ENCODE results near the gene STX10. TPM values are rescaled to one million over a fixed set of nuclear protein-coding genes. Genes with fewer than 3 reads are reported as not detected.
A peak's percentile ranks its signal among the peaks of the same experiment; 100 is the strongest.

STX10 gene
- total RNA-seq, 2 experiments from 2014 or later = 41.6 to 67.8 TPM

DNA sequence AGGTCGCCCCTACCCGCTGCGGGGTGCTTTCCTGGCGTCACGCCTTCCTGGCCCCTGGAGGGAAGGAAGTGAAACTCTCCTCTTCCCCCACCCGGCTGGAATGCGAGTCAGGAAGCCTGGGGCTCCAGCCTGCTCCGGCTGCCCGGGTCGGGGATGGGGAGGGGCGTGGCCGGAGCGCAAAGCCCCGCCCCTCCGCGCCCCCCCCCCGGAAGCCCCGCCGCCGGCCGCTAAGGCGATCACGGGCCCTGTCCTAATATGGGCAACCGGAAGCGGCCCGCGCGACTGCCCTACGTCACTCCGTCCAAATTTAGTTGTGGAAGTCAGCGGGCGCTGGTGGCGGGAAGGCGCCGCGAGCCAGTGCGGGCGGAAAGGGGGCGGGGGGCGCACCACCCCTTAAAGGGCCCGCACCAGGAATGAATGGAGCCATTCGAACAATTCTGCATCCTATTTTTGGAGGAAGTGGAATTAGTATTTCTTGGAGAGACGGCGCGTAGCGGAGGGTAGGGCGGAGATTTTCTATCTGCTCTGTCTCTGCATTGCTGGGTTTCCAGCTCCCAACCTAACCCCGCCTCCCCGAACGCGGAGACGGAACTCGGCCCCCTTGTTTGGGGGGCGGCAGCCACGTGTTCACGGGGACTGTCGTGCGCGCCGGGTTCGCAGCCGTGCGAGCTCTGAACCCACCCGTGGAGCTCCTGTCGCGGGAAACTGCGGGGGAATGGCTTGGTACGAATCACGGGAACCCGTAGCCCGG, 1.6 kb upstream of the STX10 start:
- peak overlapping the region; percentile 97 for H3K4me3 ChIP-seq (ENCODE audit: low read depth, low read length, poor library complexity, severe bottlenecking)
- no peaks in the 10 kb centered on the region for H3K9me2 ChIP-seq (ENCODE audit: insufficient read depth, low read length)
- peaks cover 41% of the 10 kb centered on the region for H3K79me2 ChIP-seq (ENCODE audit: insufficient read depth, low read depth, low read length)
- peak overlapping the region; percentile 13; the same call in 1 of the 2 replicates for H2AFZ ChIP-seq (ENCODE audit: low read length)
- peaks cover 23% of the 10 kb centered on the region for H3K36me3 ChIP-seq (ENCODE audit: insufficient read depth, low read length)
- no peak for TF ChIP-seq EZH2phosphoT487 (IDR thresholded peaks at IDR 0.05; ENCODE audit: borderline replicate concordance, low read depth, low read length)
- TF ChIP-seq, protein P1, sequence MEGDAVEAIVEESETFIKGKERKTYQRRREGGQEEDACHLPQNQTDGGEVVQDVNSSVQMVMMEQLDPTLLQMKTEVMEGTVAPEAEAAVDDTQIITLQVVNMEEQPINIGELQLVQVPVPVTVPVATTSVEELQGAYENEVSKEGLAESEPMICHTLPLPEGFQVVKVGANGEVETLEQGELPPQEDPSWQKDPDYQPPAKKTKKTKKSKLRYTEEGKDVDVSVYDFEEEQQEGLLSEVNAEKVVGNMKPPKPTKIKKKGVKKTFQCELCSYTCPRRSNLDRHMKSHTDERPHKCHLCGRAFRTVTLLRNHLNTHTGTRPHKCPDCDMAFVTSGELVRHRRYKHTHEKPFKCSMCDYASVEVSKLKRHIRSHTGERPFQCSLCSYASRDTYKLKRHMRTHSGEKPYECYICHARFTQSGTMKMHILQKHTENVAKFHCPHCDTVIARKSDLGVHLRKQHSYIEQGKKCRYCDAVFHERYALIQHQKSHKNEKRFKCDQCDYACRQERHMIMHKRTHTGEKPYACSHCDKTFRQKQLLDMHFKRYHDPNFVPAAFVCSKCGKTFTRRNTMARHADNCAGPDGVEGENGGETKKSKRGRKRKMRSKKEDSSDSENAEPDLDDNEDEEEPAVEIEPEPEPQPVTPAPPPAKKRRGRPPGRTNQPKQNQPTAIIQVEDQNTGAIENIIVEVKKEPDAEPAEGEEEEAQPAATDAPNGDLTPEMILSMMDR (conservative IDR thresholded peaks at IDR 0.05; ENCODE audit: low read length) = no peak
- H3K9me3 ChIP-seq (ENCODE audit: low read length) = no peaks in the 10 kb centered on the region
- no TSS peak for BruUV-seq (replicated peaks)
- H3K4me1 ChIP-seq (ENCODE audit: insufficient read depth, low read length, poor library complexity, severe bottlenecking) = peaks cover 21% of the 10 kb centered on the region
- DNase-seq (ENCODE audit: low spot score) = peak; percentile 98
- H3K4me2 ChIP-seq (ENCODE audit: low read length) = peak overlapping the region; percentile 96
- intact Hi-C loops (cut with micrococcal nuclease; ENCODE audit: unreplicated experiment) = loop anchor here (2.0 kb wide), 1 partner anchor 15 kb away; no protein-coding TSS in a partner anchor
- POLR2A ChIA-PET = interaction anchor here (0.5 to 1.6 kb wide), 10 partner anchors 9 to 220 kb away, joined by 3 to 13 read pairs (median 3); no protein-coding TSS in a partner anchor
- CTCF ChIA-PET (ENCODE audit: unreplicated experiment) = interaction anchor here (0.5 to 1.3 kb wide), 6 partner anchors 47 to 90 kb away, joined by 3 to 8 read pairs (median 3); no protein-coding TSS in a partner anchor
- peak overlapping the region; percentile 100 for H3K27ac ChIP-seq (ENCODE audit: low read depth, low read length, poor library complexity, severe bottlenecking)
- H4K20me1 ChIP-seq (ENCODE audit: insufficient read depth, low read length) = 0 out of 2 replicates have a peak, but pooled peaks cover 5% of the 10 kb centered on the region

DNA sequence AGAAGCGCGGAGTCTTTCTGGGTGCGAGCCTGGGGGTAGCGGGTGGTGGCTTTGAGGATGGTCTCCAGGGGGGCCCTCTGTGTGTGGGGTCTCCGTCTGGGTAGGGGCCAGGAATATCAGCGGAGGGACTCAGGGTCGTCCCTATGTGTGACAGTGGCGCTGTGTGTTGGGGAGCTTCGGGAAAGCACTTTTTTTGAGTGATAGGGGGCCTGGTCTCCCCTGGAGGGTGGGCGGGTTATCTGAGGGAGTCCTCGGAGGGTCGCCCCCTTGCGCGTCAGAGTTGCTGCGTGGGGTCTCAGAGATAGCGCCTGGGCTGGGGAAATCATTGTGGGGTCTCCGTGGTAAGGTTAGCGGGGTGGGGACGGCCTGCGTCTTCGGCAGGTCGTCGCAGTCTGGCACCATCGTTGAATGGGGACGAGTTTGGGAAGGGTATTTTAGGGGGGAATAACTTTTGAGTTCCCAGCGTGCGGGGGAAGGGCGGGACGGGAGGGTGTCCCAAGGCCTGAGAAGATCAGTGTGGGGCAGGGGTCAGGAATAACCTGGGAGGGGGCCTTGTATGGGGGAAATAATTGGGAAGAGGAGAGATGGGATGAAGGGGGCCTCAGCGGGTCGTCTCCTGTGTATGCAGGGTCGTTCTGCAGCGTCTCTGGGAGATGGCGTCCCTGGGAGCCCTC, 893 bp upstream of the STX10 start:
- peak; percentile 34 for DNase-seq (ENCODE audit: low spot score)
- intact Hi-C loops (cut with micrococcal nuclease; ENCODE audit: unreplicated experiment) = loop anchor here (1.0 kb wide), 1 partner anchor 33 kb away; the partner anchor contains the start of gene NACC1
- Histone ChIP-seq H3K36me3 (ENCODE audit: insufficient read depth, low read length) (peaks cover 23% of the 10 kb centered on the region), H3K4me3 (ENCODE audit: low read depth, low read length, poor library complexity, severe bottlenecking) (peak overlapping the region; percentile 97), H3K79me2 (ENCODE audit: insufficient read depth, low read depth, low read length) (peaks cover 41% of the 10 kb centered on the region), H4K20me1 (ENCODE audit: insufficient read depth, low read length) (0 out of 2 replicates have a peak, but pooled peaks cover 5% of the 10 kb centered on the region), H3K4me1 (ENCODE audit: insufficient read depth, low read length, poor library complexity, severe bottlenecking) (peaks cover 14% of the 10 kb centered on the region), H3K4me2 (ENCODE audit: low read length) (peak overlapping the region; percentile 92), H3K9me3 (ENCODE audit: low read length) (no peaks in the 10 kb centered on the region), H3K27ac (ENCODE audit: low read depth, low read length, poor library complexity, severe bottlenecking) (peak overlapping the region; percentile 100), H2AFZ (ENCODE audit: low read length) (no peak overlapping the region), H3K9me2 (ENCODE audit: insufficient read depth, low read length) (no peaks in the 10 kb centered on the region)
- no peak for TF ChIP-seq EZH2phosphoT487 (IDR thresholded peaks at IDR 0.05; ENCODE audit: borderline replicate concordance, low read depth, low read length)
- TF ChIP-seq, protein P1 (conservative IDR thresholded peaks at IDR 0.05; ENCODE audit: low read length) = no peak
- ChIA-PET CTCF (ENCODE audit: unreplicated experiment) (no interaction called here), POLR2A (interaction anchor here (0.6 to 1.1 kb wide), 3 partner anchors 13 to 17 kb away, joined by 3 read pairs; no protein-coding TSS in a partner anchor)
- no TSS peak for BruUV-seq (replicated peaks)

Data from OCI-LY7 (cell line).